ENCODE data around the gene RBL1.
A peak's percentile ranks its signal among the peaks of the same experiment; 100 is the strongest.
"Not testable (repeated sequence)": the region's sequence is repeated elsewhere in the genome, so short reads cannot be mapped to it uniquely, and the experiment has no call there.

The RBL1 gene, protein sequence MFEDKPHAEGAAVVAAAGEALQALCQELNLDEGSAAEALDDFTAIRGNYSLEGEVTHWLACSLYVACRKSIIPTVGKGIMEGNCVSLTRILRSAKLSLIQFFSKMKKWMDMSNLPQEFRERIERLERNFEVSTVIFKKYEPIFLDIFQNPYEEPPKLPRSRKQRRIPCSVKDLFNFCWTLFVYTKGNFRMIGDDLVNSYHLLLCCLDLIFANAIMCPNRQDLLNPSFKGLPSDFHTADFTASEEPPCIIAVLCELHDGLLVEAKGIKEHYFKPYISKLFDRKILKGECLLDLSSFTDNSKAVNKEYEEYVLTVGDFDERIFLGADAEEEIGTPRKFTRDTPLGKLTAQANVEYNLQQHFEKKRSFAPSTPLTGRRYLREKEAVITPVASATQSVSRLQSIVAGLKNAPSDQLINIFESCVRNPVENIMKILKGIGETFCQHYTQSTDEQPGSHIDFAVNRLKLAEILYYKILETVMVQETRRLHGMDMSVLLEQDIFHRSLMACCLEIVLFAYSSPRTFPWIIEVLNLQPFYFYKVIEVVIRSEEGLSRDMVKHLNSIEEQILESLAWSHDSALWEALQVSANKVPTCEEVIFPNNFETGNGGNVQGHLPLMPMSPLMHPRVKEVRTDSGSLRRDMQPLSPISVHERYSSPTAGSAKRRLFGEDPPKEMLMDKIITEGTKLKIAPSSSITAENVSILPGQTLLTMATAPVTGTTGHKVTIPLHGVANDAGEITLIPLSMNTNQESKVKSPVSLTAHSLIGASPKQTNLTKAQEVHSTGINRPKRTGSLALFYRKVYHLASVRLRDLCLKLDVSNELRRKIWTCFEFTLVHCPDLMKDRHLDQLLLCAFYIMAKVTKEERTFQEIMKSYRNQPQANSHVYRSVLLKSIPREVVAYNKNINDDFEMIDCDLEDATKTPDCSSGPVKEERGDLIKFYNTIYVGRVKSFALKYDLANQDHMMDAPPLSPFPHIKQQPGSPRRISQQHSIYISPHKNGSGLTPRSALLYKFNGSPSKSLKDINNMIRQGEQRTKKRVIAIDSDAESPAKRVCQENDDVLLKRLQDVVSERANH

DNA sequence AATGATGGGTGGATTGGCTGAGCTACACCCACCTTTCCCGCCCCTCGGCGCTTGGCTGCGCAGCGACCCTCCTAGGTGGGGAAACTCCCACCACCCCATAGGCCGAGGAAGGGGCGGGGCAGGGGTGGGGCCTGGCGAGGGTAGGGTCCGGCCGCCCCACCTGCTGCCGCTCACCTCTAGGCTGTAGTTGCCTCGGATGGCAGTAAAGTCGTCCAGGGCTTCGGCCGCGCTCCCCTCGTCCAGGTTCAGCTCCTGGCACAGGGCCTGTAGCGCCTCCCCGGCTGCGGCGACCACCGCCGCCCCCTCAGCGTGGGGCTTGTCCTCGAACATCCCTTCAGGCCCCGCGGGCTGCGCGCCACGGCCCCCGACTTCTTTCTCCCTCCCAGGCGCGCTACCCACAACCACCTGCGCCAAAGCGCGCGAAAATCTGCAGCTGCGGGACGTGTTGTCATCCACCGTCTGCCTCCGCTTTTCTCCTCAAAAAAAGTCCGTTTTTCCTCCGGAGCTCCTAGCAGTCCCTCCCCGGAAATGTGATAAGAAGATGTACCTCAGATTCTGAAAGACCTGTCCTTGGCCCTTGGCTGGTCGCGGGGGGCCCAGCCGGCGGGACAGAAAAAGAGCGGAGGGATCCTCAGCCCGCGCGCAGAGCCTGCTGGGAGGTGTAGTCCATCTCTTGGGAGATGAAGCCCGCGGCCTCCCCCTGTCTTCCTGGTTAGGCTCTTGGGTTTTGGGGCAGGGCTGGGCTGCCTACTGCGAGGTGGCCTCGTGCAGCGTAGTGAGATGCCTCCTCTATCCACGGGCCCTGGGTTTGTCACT is at the start of gene RBL1:
Gene RBL1 (minus strand): TSS at position 399 of the 816 bp plus-strand sequence. CDS start 69 bp downstream, at position 330.
- DNase-seq (ENCODE audit: low read depth in 2 of 2), result peak; percentile 78 to 80

DNA sequence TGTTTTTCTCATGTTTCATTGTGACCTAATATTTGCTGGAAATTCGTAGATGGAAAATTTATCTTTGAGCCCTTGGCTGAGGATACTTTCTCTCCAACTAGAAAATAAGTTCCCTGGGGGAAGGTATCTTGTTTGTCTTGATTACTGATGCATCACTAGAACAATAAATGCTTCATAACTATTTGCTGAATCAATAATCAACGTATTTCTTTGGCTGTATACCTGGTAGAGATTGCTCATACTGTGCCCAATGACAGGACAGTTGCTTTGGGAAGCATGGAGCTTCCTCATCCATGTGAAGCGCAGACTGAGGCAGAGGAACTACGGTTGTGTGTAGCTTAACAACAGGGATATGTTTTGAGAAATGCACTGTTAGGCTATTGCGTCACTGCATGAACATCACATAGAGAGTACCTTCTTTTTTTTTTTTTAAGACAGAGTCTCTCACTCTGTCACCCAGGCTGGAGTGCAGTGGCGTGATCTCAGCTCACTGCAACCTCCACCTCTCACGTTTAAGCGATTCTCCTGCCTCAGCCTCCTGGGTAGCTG is 49.1 kb upstream of the RBL1 start:
- no peak for DNase-seq (ENCODE audit: low read depth in 2 of 2)

GRCh38 chr20:37142708-37143107 is 46.9 kb upstream of the RBL1 start:
- DNase-seq (ENCODE audit: low read depth in 2 of 2), result no peak

- no peak for DNase-seq (ENCODE audit: low read depth in 2 of 2)
Measured at GRCh38 chr20:37137547-37137946, 41.8 kb upstream of the RBL1 start.

GRCh38 chr20:37133952-37134351 is 38.2 kb upstream of the RBL1 start:
- no peak for DNase-seq (ENCODE audit: low read depth in 2 of 2)

- DNase-seq (ENCODE audit: low read depth in 2 of 2), result no peak
Measured at GRCh38 chr20:37131486-37131885, 35.7 kb upstream of the RBL1 start.

- DNase-seq (ENCODE audit: low read depth in 2 of 2), result no peak
Measured at GRCh38 chr20:37128803-37129202, 33.0 kb upstream of the RBL1 start.

DNA sequence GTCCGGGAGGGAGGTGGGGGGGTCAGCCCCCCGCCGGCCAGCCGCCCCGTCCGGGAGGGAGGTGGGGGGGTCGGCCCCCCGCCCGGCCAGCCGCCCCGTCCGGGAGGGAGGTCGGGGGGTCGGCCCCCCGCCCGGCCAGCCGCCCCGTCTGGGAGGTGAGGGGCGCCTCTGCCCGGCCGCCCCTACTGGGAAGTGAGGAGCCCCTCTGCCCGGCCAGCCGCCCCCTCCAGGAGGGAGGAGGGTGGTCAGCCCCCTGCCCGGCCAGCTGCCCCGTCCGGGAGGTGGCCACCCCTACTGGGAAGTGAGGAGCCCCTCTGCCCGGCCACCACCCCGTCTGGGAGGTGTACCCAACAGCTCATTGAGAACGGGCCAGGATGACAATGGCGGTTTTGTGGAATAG is 30.5 kb upstream of the RBL1 start:
- DNase-seq (ENCODE audit: low read depth in 2 of 2), result not testable (repeated sequence)

GRCh38 chr20:37123441-37123840 is 27.6 kb upstream of the RBL1 start:
- DNase-seq (ENCODE audit: low read depth in 2 of 2), result no peak

DNA sequence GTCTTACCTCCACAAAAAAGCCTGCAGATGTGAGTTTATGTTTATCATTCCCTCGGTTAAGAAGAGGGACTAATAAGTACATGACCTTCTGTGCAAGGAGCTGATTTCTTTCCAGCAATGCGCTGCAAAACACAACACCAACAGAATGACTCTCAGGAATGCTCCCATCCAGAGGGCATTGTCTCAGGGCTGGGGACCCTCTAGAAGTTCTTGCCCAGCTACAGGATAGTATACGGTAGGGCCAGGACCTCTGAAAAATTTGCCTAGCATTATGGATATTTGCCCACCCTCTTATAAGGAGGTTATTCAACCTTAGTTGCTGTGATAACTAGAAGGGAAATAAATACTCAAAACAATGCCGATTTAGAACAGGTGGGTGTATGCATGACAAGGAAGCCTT is 24.7 kb upstream of the RBL1 start:
- no peak for DNase-seq (ENCODE audit: low read depth in 2 of 2)

- DNase-seq (ENCODE audit: low read depth in 2 of 2), result no peak
Measured at GRCh38 chr20:37119356-37120036, 23.7 kb upstream of the RBL1 start.

GRCh38 chr20:37114012-37114411 is 18.2 kb upstream of the RBL1 start:
- no peak for DNase-seq (ENCODE audit: low read depth in 2 of 2)

DNA sequence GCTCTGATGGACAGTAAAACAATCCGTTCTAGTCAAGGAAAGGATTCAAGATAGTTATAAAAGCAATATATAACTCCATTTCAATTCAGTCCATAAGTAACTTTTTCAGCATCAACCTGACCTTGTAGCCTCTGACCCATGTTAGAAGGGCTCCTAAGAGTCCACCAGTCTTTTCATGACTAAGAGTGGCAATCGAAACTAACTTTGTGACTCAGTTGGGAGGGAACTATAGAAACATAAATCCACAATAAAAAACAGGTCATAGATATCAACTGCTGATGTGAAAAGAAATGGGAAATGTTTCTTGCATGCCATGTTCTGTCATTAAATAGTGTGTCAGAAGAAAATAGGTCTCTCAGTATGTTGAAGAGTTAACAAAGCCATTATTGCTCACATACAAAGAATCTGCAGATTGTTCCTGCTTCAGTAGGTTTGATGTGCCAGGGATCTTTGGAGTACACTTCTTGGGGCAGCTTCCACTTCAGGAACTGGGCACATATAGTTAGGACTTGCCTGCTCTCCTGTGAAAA is 16.2 kb upstream of the RBL1 start:
- no peak for DNase-seq (ENCODE audit: low read depth in 2 of 2)

DNA sequence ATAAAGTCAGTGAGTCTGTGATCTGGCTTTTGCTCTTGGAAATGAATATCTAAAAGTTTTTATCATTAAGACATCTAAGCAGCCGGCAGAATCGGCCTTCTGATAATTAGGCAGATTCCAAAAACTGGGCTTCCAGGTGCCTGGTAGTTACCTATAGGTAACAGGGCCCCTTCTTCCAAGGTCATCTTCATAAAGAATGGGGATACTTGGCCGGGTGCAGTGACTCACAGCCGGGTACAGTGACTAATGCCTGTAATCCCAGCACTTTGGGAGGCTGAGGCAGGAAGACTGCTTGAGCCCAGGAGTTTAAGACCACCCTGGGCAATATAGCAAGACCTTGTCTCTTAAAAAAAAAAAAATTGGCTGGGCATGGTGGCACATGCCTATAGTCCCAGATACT is 12.9 kb upstream of the RBL1 start:
- DNase-seq (ENCODE audit: low read depth in 2 of 2), result no peak

- DNase-seq (ENCODE audit: low read depth in 2 of 2), result no peak
Measured at GRCh38 chr20:37102571-37102970, 6.8 kb upstream of the RBL1 start.

- no peak for DNase-seq (ENCODE audit: low read depth in 2 of 2)
Measured at GRCh38 chr20:37096415-37097041, 731 bp upstream of the RBL1 start.

GRCh38 chr20:37095108-37095598 is 644 bp downstream of the RBL1 start:
- no peak for DNase-seq (ENCODE audit: low read depth in 2 of 2)

DNA sequence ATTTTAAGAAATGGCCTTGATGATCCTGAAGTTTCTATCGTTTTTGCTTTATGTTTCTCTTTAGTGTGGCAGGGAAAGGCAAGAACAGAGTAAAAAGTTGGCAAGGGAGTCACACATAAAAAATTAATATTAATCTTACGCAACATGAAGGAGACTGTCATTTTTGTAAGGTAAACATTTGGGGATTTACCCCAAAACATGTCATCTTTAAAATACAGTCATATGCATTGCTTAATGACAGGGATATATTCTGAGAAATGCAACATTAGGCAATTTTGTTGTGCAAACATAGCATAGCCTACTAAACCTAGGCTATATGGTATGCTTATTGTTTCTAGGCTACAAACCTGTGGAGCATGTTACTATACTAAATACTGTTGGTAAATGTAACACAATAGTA is 5.4 kb downstream of the RBL1 start:
- no peak for DNase-seq (ENCODE audit: low read depth in 2 of 2)

DNA sequence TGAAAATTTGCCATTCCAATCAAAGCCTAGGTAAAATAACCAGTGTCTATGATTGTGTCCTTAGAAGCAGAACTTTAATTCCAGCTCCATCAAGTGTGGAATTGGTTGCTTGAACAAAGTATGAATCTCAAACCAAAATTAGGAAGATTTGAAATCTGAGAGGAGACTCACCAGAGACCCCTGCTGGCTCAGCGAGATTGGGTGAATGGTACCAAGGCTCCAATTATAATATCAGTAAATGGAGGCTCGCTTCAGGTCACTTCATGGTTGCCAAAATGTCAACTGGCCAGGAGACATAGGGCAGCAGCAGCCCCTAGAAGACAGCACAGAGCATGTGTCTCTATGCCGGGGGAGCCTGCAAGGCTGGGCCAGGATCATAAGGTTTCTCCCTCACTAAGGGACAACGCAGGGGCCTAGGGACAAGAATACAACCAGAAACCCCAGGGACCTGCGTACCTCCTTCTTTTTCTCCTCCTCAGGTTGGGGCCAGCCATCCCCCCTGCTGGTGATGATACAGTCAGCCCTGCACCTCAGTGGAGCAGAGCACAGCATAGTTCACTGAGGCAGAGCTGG is 14.0 kb downstream of the RBL1 start:
- DNase-seq (ENCODE audit: low read depth in 2 of 2), result no peak
